Breast epithelium (tissue), 4 donors: ENCODE data around the gene SLC6A7. TPM values are rescaled to one million over a fixed set of nuclear protein-coding genes. Genes with fewer than 3 reads are reported as not detected.

Experiments used
- DNase-seq, 2 donors: peaks; one replicate each; pipeline ENCODE4 v3.0.0-alpha.2; 2019; ENCODE audit warnings: low spot score in 2 of 2
- H3K27ac ChIP-seq, 2 donors: fragments of 200-600 bp; sonication (generic) in 1 of 2; one replicate each; pipeline ENCODE4 v1.5.1; 2016 to 2019; ENCODE audit warnings: mild to moderate bottlenecking in 1 of 2
- H3K27me3 ChIP-seq, 2 donors: fragments of 200-600 bp; sonication (generic) in 1 of 2; one replicate each; pipeline versions ENCODE4 v1.5.1 to v1.6.0; 2017 to 2019; ENCODE audit warnings: control low read depth in 1 of 2, mild to moderate bottlenecking in 1 of 2
- H3K36me3 ChIP-seq: fragments of 200-600 bp; one replicate; pipeline ENCODE4 v1.5.1; 2019
- H3K4me1 ChIP-seq, 2 donors: fragments of 200-600 bp; sonication (generic); one replicate each; pipeline ENCODE4 v1.5.1; 2016 to 2019; ENCODE audit warnings: control low read depth in 1 of 2
- H3K4me3 ChIP-seq, 3 donors: fragments of 200-600 bp; sonication (generic); 1 replicate in 2 of 3; 2 replicates in 1 of 3; pipeline ENCODE4 v1.5.1; 2016 to 2019; ENCODE audit warnings: mild to moderate bottlenecking in 3 of 3, moderate library complexity in 2 of 3
- H3K9me3 ChIP-seq, 2 donors: fragments of 200-600 bp; sonication (generic) in 1 of 2; one replicate each; pipeline ENCODE4 v1.5.1; 2016 to 2019; ENCODE audit warnings: control low read depth in 1 of 2
- CTCF ChIP-seq, 3 donors: fragments of 450-650 bp; IDR thresholded peaks; one replicate each; pipeline ENCODE4 v1.5.1; 2016 to 2017; ENCODE audit warnings: antibody characterized with exemption in 3 of 3, mild to moderate bottlenecking in 3 of 3, moderate library complexity in 3 of 3
- POLR2A ChIP-seq: fragments of 450-650 bp; IDR thresholded peaks from one replicate; pipeline ENCODE4 v1.6.1; 2016; ENCODE audit warnings: antibody characterized with exemption, mild to moderate bottlenecking, moderate library complexity
- POLR2AphosphoS5 ChIP-seq, 3 donors: sonication (generic); formaldehyde crosslinking; IDR thresholded peaks; one replicate each; pipeline ENCODE4 v1.6.1; 2017; ENCODE audit warnings: antibody characterized with exemption in 3 of 3
- intact Hi-C: fragments of 100-400 bp; cut with DNase I; formaldehyde crosslinking; loops from one replicate; pipeline ENCODE4 v1.15.1; 2023; ENCODE audit warnings: low total_unique reads
- total RNA-seq, 3 donors: library from RNA; depleted of rRNA; stranded (reverse); fragments of >200 nt; gene quantifications; one replicate each; pipeline ENCODE4 v1.1.0, GENCODE V29; 2016

SLC6A7 gene
- total RNA-seq, 3 donors from 2014 or later: 0.15 to 0.16 TPM; not detected in 1

- Histone ChIP-seq H3K4me1 (peaks cover 6 to 11% of the 10 kb centered on the region in 2 donors), H3K9me3 (no peaks in the 10 kb centered on the region), H3K27me3 (no peaks in the 10 kb centered on the region), H3K27ac (peak overlapping the region; percentile 73 to 86), H3K4me3 (peak overlapping the region in 2 of 3 donors; percentile 23 to 57), H3K36me3 (no peaks in the 10 kb centered on the region)
- intact Hi-C loops: no loop called here
- DNase-seq: no peak
- TF ChIP-seq POLR2A: no peak
- peak; percentile 32 to 69 (median 51) for TF ChIP-seq POLR2AphosphoS5 (IDR thresholded peaks at IDR 0.05)
Observed at GRCh38 chr5:150142959-150143349, 46.9 kb upstream of the SLC6A7 start.

- intact Hi-C loops: no loop called here
- DNase-seq: peak; percentile 37 to 62
- Histone ChIP-seq H3K27ac (peak overlapping the region; percentile 73 to 86), H3K4me3 (peak overlapping the region; percentile 20 to 57 (median 23)), H3K36me3 (no peaks in the 10 kb centered on the region), H3K4me1 (peaks cover 4% of the 10 kb centered on the region in 2 donors), H3K9me3 (no peaks in the 10 kb centered on the region), H3K27me3 (no peaks in the 10 kb centered on the region)
- peak in 1 of 3 donors; percentile 39 for TF ChIP-seq POLR2AphosphoS5 (IDR thresholded peaks at IDR 0.05)
- TF ChIP-seq POLR2A: no peak
Observed at GRCh38 chr5:150143350-150144245, 46.3 kb upstream of the SLC6A7 start.

GRCh38 chr5:150144246-150144801 is 45.5 kb upstream of the SLC6A7 start:
- Histone ChIP-seq H3K4me3 (peak overlapping the region; percentile 20 to 57 (median 23)), H3K36me3 (no peaks in the 10 kb centered on the region), H3K9me3 (no peaks in the 10 kb centered on the region), H3K4me1 (peaks cover 0 to 4% of the 10 kb centered on the region in 2 donors), H3K27ac (peak overlapping the region; percentile 73 to 86), H3K27me3 (no peaks in the 10 kb centered on the region)
- DNase-seq: no peak
- intact Hi-C loops: no loop called here
- no peak for TF ChIP-seq POLR2A
- TF ChIP-seq CTCF (IDR thresholded peaks at IDR 0.05): no peak
- peak; percentile 22 to 61 (median 49) for TF ChIP-seq POLR2AphosphoS5 (IDR thresholded peaks at IDR 0.05)

- Histone ChIP-seq H3K27ac (peak overlapping the region; percentile 73 to 86), H3K27me3 (no peaks in the 10 kb centered on the region), H3K36me3 (no peaks in the 10 kb centered on the region), H3K4me3 (peak overlapping the region; percentile 20 to 57 (median 23)), H3K9me3 (no peaks in the 10 kb centered on the region), H3K4me1 (peaks cover 0 to 4% of the 10 kb centered on the region in 2 donors)
- no peak for TF ChIP-seq CTCF (IDR thresholded peaks at IDR 0.05)
- TF ChIP-seq POLR2AphosphoS5 (IDR thresholded peaks at IDR 0.05): no peak
- no peak for TF ChIP-seq POLR2A
- intact Hi-C loops: no loop called here
- no peak for DNase-seq
Observed at GRCh38 chr5:150144879-150145278, 45.0 kb upstream of the SLC6A7 start.

- TF ChIP-seq POLR2A: no peak
- no peak for TF ChIP-seq CTCF (IDR thresholded peaks at IDR 0.05)
- no peak for TF ChIP-seq POLR2AphosphoS5 (IDR thresholded peaks at IDR 0.05)
- DNase-seq: no peak
- H3K9me3 ChIP-seq: no peaks in the 10 kb centered on the region
- peak overlapping the region in 1 of 3 donors; percentile 33 for H3K4me3 ChIP-seq
- intact Hi-C loops: no loop called here
- H3K27ac ChIP-seq: peak overlapping the region; percentile 55 to 86
- no peaks in the 10 kb centered on the region for H3K27me3 ChIP-seq
- no peaks in the 10 kb centered on the region for H3K36me3 ChIP-seq
- peaks cover 0 to 4% of the 10 kb centered on the region in 2 donors for H3K4me1 ChIP-seq
Observed at GRCh38 chr5:150146235-150146634, 43.6 kb upstream of the SLC6A7 start.
